GM12878 (cell line): ENCODE measurements around the gene C10orf88. TPM values are rescaled to one million over a fixed set of nuclear protein-coding genes. Genes with fewer than 3 reads are reported as not detected.
A peak's percentile ranks its signal among the peaks of the same experiment; 100 is the strongest.

Experiments used
- ATAC-seq: fragments of 200-7000 bp; cut with Tn5 transposase; 3 replicates; pipeline ENCODE4 v1.9.1; 2020; ENCODE audit warnings: mild to moderate bottlenecking, moderate library complexity
- BruUV-seq: library from RNA; stranded (reverse); fragments of 400-500 nt; replicated peaks from 2 replicates; lab custom pipeline; 2021; lab: Mats Ljungman, UMichigan
- CTCF ChIA-PET: fragments of 300-600 bp; sonication (Branson Sonifier 250); formaldehyde crosslinking; extraction: SDS; loops from one replicate; lab custom pipeline; 2021; ENCODE audit warnings: inconsistent platforms; lab: Yijun Ruan, JAX
- POLR2A ChIA-PET: fragments of 350-600 bp; formaldehyde crosslinking; extraction: SDS; loops from one replicate; lab custom pipeline; 2021; ENCODE audit warnings: inconsistent platforms; lab: Charles Lee
- RAD21 ChIA-PET: fragments of 300-600 bp; sonication (Branson Sonifier 250); formaldehyde crosslinking; loops from one replicate; lab custom pipeline; 2023; ENCODE audit warnings: antibody characterized with exemption; ENCODE audit not compliant: unreplicated experiment; lab: Charles Lee
- SMC1A ChIA-PET: fragments of 300-600 bp; sonication (Branson Sonifier 250); formaldehyde crosslinking; loops from one replicate; lab custom pipeline; 2023; ENCODE audit not compliant: unreplicated experiment, uncharacterized antibody; lab: Charles Lee
- DNase-seq: peaks from one replicate; pipeline ENCODE4 v3.0.0-alpha.2; 2011; ENCODE audit warnings: low read depth, low spot score
- FAIRE-seq: peaks from 3 replicates; lab custom pipeline; 2011; peaks lifted over from hg19 to GRCh38; lab: Jason Lieb, UNC
- H2AFZ ChIP-seq: 2 replicates; pipeline ENCODE4 v1.6.0; 2011; ENCODE audit warnings: low read depth, low read length, control low read depth; ENCODE audit not compliant: control insufficient read depth
- H3K27ac ChIP-seq: 2 replicates; pipeline ENCODE4 v1.5.1; 2011; ENCODE audit warnings: control low read depth; ENCODE audit not compliant: control insufficient read depth, insufficient read depth
- H3K27me3 ChIP-seq, 2 experiments: replicated peaks in 1 of 2; 2 replicates each; pipeline versions ENCODE4 v1.6.0 to v1.6.1; 2011; ENCODE audit warnings: low read length in 1 of 2; ENCODE audit not compliant: control insufficient read depth in 2 of 2, insufficient read depth in 2 of 2
- H3K36me3 ChIP-seq, 2 experiments: 2 replicates each; pipeline ENCODE4 v1.5.1; 2011; ENCODE audit warnings: low read length in 1 of 2; ENCODE audit not compliant: control insufficient read depth in 2 of 2, insufficient read depth in 2 of 2
- H3K4me1 ChIP-seq: 2 replicates; pipeline ENCODE4 v1.6.1; 2011; ENCODE audit warnings: mild to moderate bottlenecking, low read length, moderate library complexity, mixed read lengths; ENCODE audit not compliant: control insufficient read depth, insufficient read depth
- H3K4me2 ChIP-seq: 2 replicates; pipeline ENCODE4 v1.6.0; 2011; ENCODE audit warnings: control low read depth; ENCODE audit not compliant: control insufficient read depth, insufficient read depth
- H3K4me3 ChIP-seq: fragments of 200-600 bp; sonication (generic); 2 replicates; pipeline ENCODE4 v1.5.1; 2016
- H3K79me2 ChIP-seq: 2 replicates; pipeline ENCODE4 v1.6.0; 2011; ENCODE audit warnings: low read length; ENCODE audit not compliant: control insufficient read depth, insufficient read depth
- H3K9ac ChIP-seq: 2 replicates; pipeline ENCODE4 v1.8.0; 2011; ENCODE audit warnings: low read length, control low read depth, mixed read lengths; ENCODE audit not compliant: control insufficient read depth, insufficient read depth
- H3K9me3 ChIP-seq: replicated peaks from 3 replicates; pipeline ENCODE4 v1.5.1; 2011; ENCODE audit warnings: mild to moderate bottlenecking, low read length; ENCODE audit not compliant: control insufficient read depth, insufficient read depth
- H4K20me1 ChIP-seq: 2 replicates; pipeline ENCODE4 v1.6.0; 2011; ENCODE audit not compliant: control insufficient read depth, insufficient read depth
- ASH2L ChIP-seq: fragments of 300-600, 200-600 bp; sonication (generic); IDR thresholded peaks from 2 replicates; pipeline ENCODE4 v1.6.1; 2017; ENCODE audit warnings: low read depth, mild to moderate bottlenecking, borderline replicate concordance
- ATF2 ChIP-seq: IDR thresholded peaks from 2 replicates; pipeline ENCODE4 v1.6.1; 2012; ENCODE audit warnings: low read length, inconsistent platforms
- FOXK2 ChIP-seq: fragments of 450-650 bp; IDR thresholded peaks from 2 replicates; pipeline ENCODE4 v1.6.1; 2017; ENCODE audit warnings: mild to moderate bottlenecking, moderate library complexity
- PAX5 ChIP-seq: IDR thresholded peaks from 2 replicates; pipeline ENCODE4 v1.6.1; 2011; ENCODE audit warnings: low read depth, low read length, borderline replicate concordance
- RUNX3 ChIP-seq: IDR thresholded peaks from 2 replicates; pipeline ENCODE4 v1.6.1; 2012; ENCODE audit warnings: low read length, inconsistent platforms
- YBX1 ChIP-seq: fragments of 450-650 bp; IDR thresholded peaks from 2 replicates; pipeline ENCODE4 v1.6.1; 2016; ENCODE audit warnings: antibody characterized with exemption
- WGBS: methylation state at CpG from one replicate; pipeline ENCODE4 v1.1.6; 2016; ENCODE audit warnings: low lambda C conversion rate; ENCODE audit not compliant: insufficient replicate concordance, insufficient coverage; ENCODE audit errors: missing lambda C conversion rate; 5-methylcytosine and 5-hydroxymethylcytosine counted together
- in situ Hi-C: fragments of 300-500 bp; cut with MboI; formaldehyde crosslinking; loops from 9 replicates; pipeline ENCODE4 v1.14.3; 2018; ENCODE audit warnings: mixed read lengths
- intact Hi-C: fragments of 100-400 bp; cut with micrococcal nuclease; formaldehyde crosslinking; loops from one replicate; pipeline ENCODE4 v1.14.2; 2022; ENCODE audit not compliant: unreplicated experiment
- polyA plus RNA-seq, 11 experiments: library from polyadenylated mRNA; depleted of rRNA in 4 of 11; unstranded in 6 of 11; stranded (reverse) in 5 of 11; fragments of >200 nt; fragmentation: Nextera tagmentation in 4 of 11; fragmentation: Illumina TruSeq in 1 of 11; extraction: Ambion mirVana in 4 of 11; extraction: Trizol in 1 of 11; gene quantifications; 1 replicate in 1 of 11; 2 replicates in 10 of 11; pipeline versions ENCODE4 v1.2.1 to v1.2.3, GENCODE V29; 2011 to 2016; ENCODE audit warnings: inconsistent platforms in 2 of 11, missing spikeins in 2 of 11, low read depth in 1 of 11
- total RNA-seq, 4 experiments: library from RNA; depleted of rRNA in 3 of 4; stranded (reverse); fragments of >200 nt in 3 of 4; fragmentation: Illumina TruSeq in 1 of 4; extraction: Trizol in 1 of 4; gene quantifications; 2 replicates each; pipeline versions ENCODE4 v1.2.1 to v1.2.3, GENCODE V29; 2013 to 2021

C10orf88 gene
- total and polyA plus RNA-seq, 10 of the 15 experiments (the other 5 are each of a cell fraction or from before 2014, with no cell fraction given) = 4.7 to 12.5 (median 8.5) TPM

GRCh38 chr10:122999347-122999746 is 45.3 kb upstream of the C10orf88 start:
- no peak overlapping the region; the same call in 1 of the 2 replicates for H3K27ac ChIP-seq
- SMC1A ChIA-PET = interaction anchor here (1.2 to 2.8 kb wide), 5 partner anchors 8 to 41 kb away, joined by 3 to 14 read pairs (median 5); partner anchors contain the start of genes ACADSB and IKZF5

More at GRCh38 chr10:122999347-122999746, 45.3 kb upstream of the C10orf88 start:
- no peak for TF ChIP-seq FOXK2
- TF ChIP-seq RUNX3 = peak; percentile 32; the same call in 1 of the 2 replicates
- TF ChIP-seq ATF2 = no peak
- no peak for TF ChIP-seq PAX5
- no peak for TF ChIP-seq YBX1
- TF ChIP-seq ASH2L = no peak
- H3K27me3 ChIP-seq = no peaks in the 10 kb centered on the region
- CTCF ChIA-PET = interaction anchor here (0.8 to 1.2 kb wide), 4 partner anchors 9 to 120 kb away, joined by 3 to 8 read pairs (median 3); no protein-coding TSS in a partner anchor
- no peak overlapping the region for H2AFZ ChIP-seq
- H3K4me3 ChIP-seq = no peak overlapping the region
- DNase-seq (no peak), ATAC-seq (peak; percentile 80), FAIRE-seq (no peak)
- H4K20me1 ChIP-seq = no peaks in the 10 kb centered on the region; the same call in 1 of the 2 replicates
- H3K79me2 ChIP-seq = peaks cover 37% of the 10 kb centered on the region
- no peak overlapping the region for H3K9ac ChIP-seq
- no TSS peak for BruUV-seq
- H3K4me1 ChIP-seq = peaks cover 29% of the 10 kb centered on the region
- no peaks in the 10 kb centered on the region for H3K9me3 ChIP-seq
- peak overlapping the region; percentile 68 for H3K4me2 ChIP-seq
- in situ Hi-C loops (no loop called here), intact Hi-C loops (loop anchor here (5.0 kb wide), 1 partner anchor 1803 kb away; the partner anchor contains the start of gene ABRAXAS2)
- peaks cover 2 to 6% of the 10 kb centered on the region in 2 experiments; a peak in 1 of 4 replicates for H3K36me3 ChIP-seq
- 33% methylated on average over 3 of the region's 3 CpGs for whole genome bisulfite sequencing
- POLR2A ChIA-PET = interaction anchor here (1.0 kb wide), 1 partner anchor 19 kb away, joined by 3 read pairs; the partner anchor contains the start of gene PSTK
- RAD21 ChIA-PET = no interaction called here
